Measurements from ENCODE around the gene ZNF462.

The ZNF462 gene

GRCh38 chr9:106862110-106862820, 701 bp upstream of the ZNF462 start:
- DNase-seq, result no peak

- DNase-seq, result no peak
Measured at GRCh38 chr9:106864373-106865143, 1.6 kb downstream of the ZNF462 start.

- DNase-seq, result no peak
Measured at GRCh38 chr9:106866243-106866642, 3.3 kb downstream of the ZNF462 start.

GRCh38 chr9:106867286-106867685, 4.3 kb downstream of the ZNF462 start:
- no peak for DNase-seq

GRCh38 chr9:106868087-106868486, 5.1 kb downstream of the ZNF462 start:
- no peak for DNase-seq

- no peak for DNase-seq
Measured at GRCh38 chr9:106868565-106868964, 5.6 kb downstream of the ZNF462 start.

- DNase-seq, result no peak
Measured at GRCh38 chr9:106869028-106869427, 6.1 kb downstream of the ZNF462 start.

- no peak for DNase-seq
Measured at GRCh38 chr9:106869458-106869857, 6.5 kb downstream of the ZNF462 start.

- no peak for DNase-seq
Measured at GRCh38 chr9:106872641-106873040, 9.7 kb downstream of the ZNF462 start.

GRCh38 chr9:106874031-106874430, 11.1 kb downstream of the ZNF462 start:
- DNase-seq, result no peak

- DNase-seq, result no peak
Measured at GRCh38 chr9:106874652-106875051, 11.7 kb downstream of the ZNF462 start.

GRCh38 chr9:106875529-106875928, 12.6 kb downstream of the ZNF462 start:
- DNase-seq, result no peak

- DNase-seq, result no peak
Measured at GRCh38 chr9:106877345-106877744, 14.4 kb downstream of the ZNF462 start.

GRCh38 chr9:106878081-106878837, 15.3 kb downstream of the ZNF462 start:
- DNase-seq, result no peak

GRCh38 chr9:106878934-106879333, 16.0 kb downstream of the ZNF462 start:
- no peak for DNase-seq

GRCh38 chr9:106879439-106879882, 16.5 kb downstream of the ZNF462 start:
- no peak for DNase-seq

GRCh38 chr9:106880081-106880480, 17.1 kb downstream of the ZNF462 start:
- DNase-seq, result no peak

GRCh38 chr9:106880863-106881262, 17.9 kb downstream of the ZNF462 start:
- DNase-seq, result no peak

- DNase-seq, result no peak
Measured at GRCh38 chr9:106883030-106883429, 20.1 kb downstream of the ZNF462 start.

GRCh38 chr9:106883626-106884190, 20.7 kb downstream of the ZNF462 start:
- DNase-seq, result no peak

- DNase-seq, result no peak
Measured at GRCh38 chr9:106885451-106885850, 22.5 kb downstream of the ZNF462 start.

- DNase-seq, result no peak
Measured at GRCh38 chr9:106886111-106887046, 23.4 kb downstream of the ZNF462 start.

All from KG1 (cell line).